Activated CD4-positive, alpha-beta memory T cell treated with anti-CD3 and anti-CD28 coated beads, Interleukin-2, amount 10 ng/mL, durations not matched to agents 7 days and 5 days (primary cell): ENCODE results near the gene PPP2R1B. TPM values are rescaled to one million over a fixed set of nuclear protein-coding genes. Genes with fewer than 3 reads are reported as not detected.

Experiments used
- CTCF ChIA-PET: fragments of 350-600 bp; sonication (Branson Sonifier 250); formaldehyde crosslinking; loops from one replicate; lab custom pipeline; 2021; ENCODE audit warnings: antibody characterized with exemption, inconsistent platforms; lab: Charles Lee
- POLR2A ChIA-PET: fragments of 350-600 bp; sonication (Branson Sonifier 250); formaldehyde crosslinking; loops from one replicate; lab custom pipeline; 2021; ENCODE audit warnings: antibody characterized with exemption; lab: Charles Lee
- DNase-seq: peaks from one replicate; pipeline ENCODE4 v3.0.0-alpha.2; 2020
- H3K27ac Mint-ChIP-seq: one replicate; pipeline ENCODE4 v1.8.0; 2021; ENCODE audit warnings: mild to moderate bottlenecking, mixed read lengths
- H3K27me3 Mint-ChIP-seq: one replicate; pipeline ENCODE4 v1.8.0; 2021; ENCODE audit warnings: mixed read lengths
- H3K36me3 Mint-ChIP-seq: one replicate; pipeline ENCODE4 v1.8.0; 2021; ENCODE audit warnings: low read depth, mixed read lengths
- H3K4me1 Mint-ChIP-seq: one replicate; pipeline ENCODE4 v1.8.0; 2021; ENCODE audit warnings: mixed read lengths
- H3K4me3 Mint-ChIP-seq: one replicate; pipeline ENCODE4 v1.8.0; 2021; ENCODE audit warnings: mild to moderate bottlenecking, mixed read lengths
- H3K9me3 Mint-ChIP-seq: one replicate; pipeline ENCODE4 v1.8.0; 2021; ENCODE audit warnings: mixed read lengths
- total RNA-seq, 2 experiments: library from RNA; stranded (reverse); gene quantifications; one replicate each; pipeline ENCODE4 v1.2.3, GENCODE V29; 2021

PPP2R1B gene
- total RNA-seq, 2 experiments from 2014 or later = 51.3 to 55.7 TPM

DNA sequence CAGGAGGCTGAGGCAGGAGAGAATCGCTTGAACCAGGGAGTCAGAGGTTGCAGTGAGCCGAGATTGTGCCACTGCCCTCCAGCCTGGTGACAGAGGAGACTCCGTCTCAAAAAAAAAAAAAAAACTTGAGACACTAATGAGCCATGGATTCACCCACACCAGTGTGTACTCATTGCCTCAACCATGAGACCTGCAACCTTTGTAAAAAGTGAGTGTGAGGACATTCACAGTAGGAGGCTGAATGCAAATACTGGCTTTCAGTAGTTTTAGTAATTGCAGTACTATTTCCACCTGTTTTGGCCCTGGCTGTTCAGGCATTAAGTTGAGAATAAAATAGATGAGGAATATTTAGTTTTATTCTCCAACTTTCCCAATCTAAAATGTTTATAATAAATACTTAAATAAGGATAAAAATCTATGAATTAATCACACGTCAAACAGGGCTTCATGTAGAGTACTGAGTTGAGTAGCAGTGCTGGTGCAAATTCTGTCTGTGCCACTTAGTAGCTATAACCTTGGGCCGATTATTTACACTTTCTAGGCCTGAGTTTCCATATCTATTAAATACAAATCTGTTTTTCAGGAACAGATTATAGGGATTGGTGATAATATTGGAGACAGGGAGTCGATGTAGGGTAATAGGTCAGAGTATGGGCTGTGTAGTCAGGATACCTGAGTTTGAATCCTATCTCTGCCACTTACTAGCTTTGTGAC lies 72.8 kb downstream of the PPP2R1B start:
- Mint-ChIP-seq H3K9me3 (no peaks in the 10 kb centered on the region), H3K36me3 (peaks cover 17% of the 10 kb centered on the region), H3K4me3 (no peak overlapping the region), H3K27me3 (no peaks in the 10 kb centered on the region), H3K27ac (no peak overlapping the region), H3K4me1 (no peaks in the 10 kb centered on the region)
- ChIA-PET POLR2A (no interaction called here), CTCF (no interaction called here)
- DNase-seq = no peak

DNA sequence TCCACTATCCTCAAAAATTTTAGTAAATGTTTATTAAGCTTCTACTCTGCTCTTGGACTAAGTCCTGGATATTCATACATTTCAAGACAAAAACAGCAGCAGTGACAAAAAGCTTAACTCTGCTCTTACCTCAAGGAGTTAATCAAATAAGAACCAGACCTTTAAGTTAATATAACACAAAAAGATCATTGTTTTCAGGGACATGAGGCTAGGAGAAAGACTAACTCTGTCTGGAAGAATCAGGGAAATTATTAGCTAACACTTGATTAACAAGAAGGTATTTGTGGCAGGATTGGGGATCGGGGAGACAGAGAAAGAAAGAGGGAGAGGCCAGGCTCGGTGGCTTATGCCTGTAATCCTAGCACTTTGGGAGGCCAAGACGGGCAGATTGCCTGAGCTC lies 74.4 kb downstream of the PPP2R1B start:
- Mint-ChIP-seq H3K27me3 (no peaks in the 10 kb centered on the region), H3K9me3 (no peaks in the 10 kb centered on the region), H3K4me1 (no peaks in the 10 kb centered on the region), H3K27ac (no peak overlapping the region), H3K4me3 (no peak overlapping the region), H3K36me3 (peaks cover 22% of the 10 kb centered on the region)
- ChIA-PET CTCF (no interaction called here), POLR2A (no interaction called here)
- DNase-seq = no peak

DNA sequence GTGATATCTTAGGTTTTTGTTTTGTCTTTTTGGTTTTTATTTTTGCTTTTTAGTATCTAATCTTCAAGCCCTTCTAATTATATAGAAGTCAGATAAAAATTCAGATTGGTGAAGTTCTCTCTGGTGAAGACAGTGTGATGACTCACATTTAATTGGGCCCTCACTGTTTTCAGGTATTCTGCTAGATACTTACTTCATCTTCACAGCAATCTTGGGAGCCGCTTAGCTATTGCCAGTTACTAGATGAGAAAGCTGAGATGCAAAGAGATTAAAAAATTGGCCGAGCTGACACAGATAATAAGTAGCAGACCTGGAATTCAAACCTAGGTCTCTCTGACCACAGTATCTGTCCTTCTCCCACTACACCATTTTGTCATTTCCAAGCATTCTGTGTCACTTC lies 75.0 kb downstream of the PPP2R1B start:
- ChIA-PET POLR2A (no interaction called here), CTCF (no interaction called here)
- DNase-seq = no peak
- Mint-ChIP-seq H3K27ac (no peak overlapping the region), H3K4me3 (no peak overlapping the region), H3K9me3 (no peaks in the 10 kb centered on the region), H3K27me3 (no peaks in the 10 kb centered on the region), H3K4me1 (no peaks in the 10 kb centered on the region), H3K36me3 (peaks cover 22% of the 10 kb centered on the region)

DNA sequence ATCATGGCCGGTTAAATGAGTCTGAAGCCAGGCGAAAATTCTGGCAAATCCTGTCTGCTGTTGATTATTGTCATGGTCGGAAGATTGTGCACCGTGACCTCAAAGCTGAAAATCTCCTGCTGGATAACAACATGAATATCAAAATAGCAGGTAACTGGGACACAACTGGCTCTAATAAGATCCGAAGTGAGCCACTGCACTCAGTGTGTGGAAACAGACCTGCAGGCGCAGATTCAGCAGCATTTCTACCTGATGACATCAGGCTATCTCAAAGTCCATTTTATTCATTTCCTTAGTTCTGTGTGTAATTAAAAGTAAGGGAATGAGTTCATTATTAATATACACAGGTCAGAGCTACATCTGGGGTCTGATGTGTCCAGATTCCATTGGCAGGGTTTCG lies 78.2 kb downstream of the PPP2R1B start:
- H3K4me1 Mint-ChIP-seq = no peaks in the 10 kb centered on the region
- H3K27ac Mint-ChIP-seq = no peak overlapping the region
- CTCF ChIA-PET = no interaction called here
- DNase-seq = no peak
- POLR2A ChIA-PET = no interaction called here
- peaks cover 22% of the 10 kb centered on the region for H3K36me3 Mint-ChIP-seq
- H3K27me3 Mint-ChIP-seq = no peaks in the 10 kb centered on the region
- H3K4me3 Mint-ChIP-seq = no peak overlapping the region
- H3K9me3 Mint-ChIP-seq = no peaks in the 10 kb centered on the region

DNA sequence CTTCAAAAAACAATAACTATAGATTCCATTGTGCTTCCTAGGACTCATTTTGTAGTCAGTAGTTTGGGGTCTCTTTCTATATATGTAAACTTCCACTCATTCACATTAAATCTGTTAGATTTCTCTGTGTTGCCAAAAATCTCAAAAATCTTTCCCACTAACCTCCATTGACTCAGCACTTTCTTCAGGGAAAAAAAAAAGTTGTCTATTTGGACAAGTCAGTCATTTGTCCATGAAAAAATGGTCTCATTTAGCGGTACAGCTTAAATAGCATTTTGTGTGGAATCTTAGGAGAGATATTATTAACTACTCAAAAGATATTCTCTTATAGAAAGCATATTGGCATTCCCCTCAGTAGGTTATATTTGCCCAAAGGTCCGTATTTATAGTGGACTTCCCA lies 81.9 kb downstream of the PPP2R1B start:
- DNase-seq = no peak
- Mint-ChIP-seq H3K27me3 (no peaks in the 10 kb centered on the region), H3K36me3 (peaks cover 13% of the 10 kb centered on the region), H3K27ac (no peak overlapping the region), H3K4me3 (no peak overlapping the region), H3K4me1 (no peaks in the 10 kb centered on the region), H3K9me3 (no peaks in the 10 kb centered on the region)
- POLR2A ChIA-PET = no interaction called here
- CTCF ChIA-PET = no interaction called here

DNA sequence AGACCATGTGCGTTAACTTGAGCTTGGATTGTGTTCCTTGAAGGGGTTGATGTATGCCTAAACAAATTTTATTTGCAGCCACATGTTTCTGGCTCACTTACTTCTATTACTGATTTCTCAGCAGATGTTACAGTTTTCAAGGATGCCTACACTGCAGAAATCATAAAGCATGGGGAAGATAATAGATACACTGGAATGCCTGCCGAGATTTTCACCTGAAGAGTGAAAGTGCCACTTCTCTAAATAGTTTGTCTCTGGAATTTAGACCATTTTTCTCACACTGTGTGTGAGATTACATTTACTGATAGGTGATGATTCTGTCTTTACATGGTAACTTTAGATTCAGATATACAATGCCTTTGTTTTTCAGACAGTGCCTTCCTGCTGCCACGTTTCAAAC lies 82.4 kb downstream of the PPP2R1B start:
- CTCF ChIA-PET = no interaction called here
- H3K27me3 Mint-ChIP-seq = no peaks in the 10 kb centered on the region
- no peak for DNase-seq
- H3K9me3 Mint-ChIP-seq = no peaks in the 10 kb centered on the region
- H3K36me3 Mint-ChIP-seq = peaks cover 9% of the 10 kb centered on the region
- H3K4me3 Mint-ChIP-seq = no peak overlapping the region
- no peaks in the 10 kb centered on the region for H3K4me1 Mint-ChIP-seq
- POLR2A ChIA-PET = no interaction called here
- no peak overlapping the region for H3K27ac Mint-ChIP-seq

DNA sequence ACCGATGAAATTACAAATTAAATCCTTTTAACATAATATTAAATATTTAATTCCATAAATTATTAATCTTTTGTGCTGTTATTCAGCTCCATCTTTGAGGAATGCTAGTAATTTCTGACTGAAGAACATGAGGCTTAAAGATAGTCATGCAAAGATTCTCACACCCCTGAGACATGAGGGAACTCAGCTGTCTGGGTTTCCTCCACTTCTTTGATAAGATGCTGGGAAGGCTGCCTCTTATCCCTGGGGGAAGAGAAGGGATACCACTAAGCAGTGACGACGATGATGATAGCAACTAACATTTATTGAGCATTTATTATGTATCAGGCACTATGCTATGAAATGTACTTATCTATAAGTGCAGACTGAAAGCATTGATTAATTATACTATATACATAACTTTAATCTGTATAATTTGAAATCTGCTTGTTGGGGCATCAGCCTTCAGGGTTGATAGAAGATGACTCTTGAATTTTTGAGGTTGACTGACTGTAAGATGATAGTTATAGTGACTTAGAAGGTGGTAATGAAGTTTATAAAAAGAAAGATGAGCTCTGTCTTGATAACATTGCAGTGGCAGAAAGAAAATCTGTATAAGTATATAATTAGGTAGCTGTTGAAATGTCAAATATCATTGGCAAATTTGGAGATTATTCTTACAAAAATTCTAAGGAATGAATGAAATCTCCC lies 85.6 kb downstream of the PPP2R1B start:
- no peak for DNase-seq
- POLR2A ChIA-PET = no interaction called here
- Mint-ChIP-seq H3K27me3 (no peaks in the 10 kb centered on the region), H3K4me3 (no peak overlapping the region), H3K36me3 (peaks cover 4% of the 10 kb centered on the region), H3K9me3 (no peaks in the 10 kb centered on the region), H3K27ac (no peak overlapping the region), H3K4me1 (no peaks in the 10 kb centered on the region)
- CTCF ChIA-PET = no interaction called here

Other genes with a start within 250 kb of the PPP2R1B start
- gene LAYN, start 225.7 kb downstream of the PPP2R1B start, total RNA-seq = under 1 TPM; 0.40 to 0.76 TPM
- 10 to 100 TPM in 1 of 2 experiments, 1 to 10 TPM in 1; 7.7 to 10.8 TPM for gene SIK2, start 163.9 kb downstream of the PPP2R1B start, total RNA-seq
- 10 to 100 TPM; 24.8 to 25.0 TPM for gene ALG9, start 105.2 kb upstream of the PPP2R1B start, total RNA-seq
- gene FDXACB1, start 112.8 kb upstream of the PPP2R1B start, total RNA-seq = 1 to 10 TPM; 2.9 to 3.6 TPM
- gene CFAP68, start 113.2 kb upstream of the PPP2R1B start, total RNA-seq = 10 to 100 TPM; 19.0 to 19.4 TPM
- gene CRYAB, start 145.4 kb upstream of the PPP2R1B start, total RNA-seq = not detected
- not detected for gene HSPB2, start 146.3 kb upstream of the PPP2R1B start, total RNA-seq
- not detected for gene C11orf52, start 152.5 kb upstream of the PPP2R1B start, total RNA-seq
- 1 to 10 TPM; 5.6 to 7.4 TPM for gene DIXDC1, start 171.0 kb upstream of the PPP2R1B start, total RNA-seq